ENCODE results near the gene COL5A3. TPM values are rescaled to one million over a fixed set of nuclear protein-coding genes. Genes with fewer than 3 reads are reported as not detected.

Gene COL5A3
- total and polyA plus RNA-seq, 2 of the 13 experiments (the other 11 are each of a cell fraction or from before 2014, with no cell fraction given), result 0.02 TPM; not detected in 1

DNA sequence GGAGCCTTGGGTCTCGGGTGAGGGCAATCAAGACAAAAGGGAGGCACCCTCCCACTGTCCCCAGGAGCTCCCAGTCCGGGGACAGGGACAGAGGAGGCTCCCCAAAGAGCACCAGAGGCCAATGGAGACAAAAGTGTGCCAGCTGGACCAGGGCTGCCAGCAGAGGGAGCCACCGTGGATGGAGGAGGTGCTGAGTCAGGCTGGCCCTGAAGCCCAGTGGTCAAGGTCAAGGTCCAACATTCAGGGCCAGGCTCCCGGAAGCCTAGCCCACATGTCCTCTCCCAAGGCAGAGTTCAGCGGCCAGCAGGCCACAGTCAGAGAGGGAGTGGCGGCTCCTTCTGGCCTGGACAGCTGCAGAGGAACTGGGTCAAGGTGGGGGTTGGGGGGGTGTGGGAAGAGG lies 8.4 kb downstream of the COL5A3 start (continued):
- TF ChIP-seq HOXA5 (CRISPR knock-in tag; IDR thresholded peaks at IDR 0.05), result 0 out of 2 replicates have a peak, but pooled peaks have one; percentile 55
- TF ChIP-seq, protein P1, sequence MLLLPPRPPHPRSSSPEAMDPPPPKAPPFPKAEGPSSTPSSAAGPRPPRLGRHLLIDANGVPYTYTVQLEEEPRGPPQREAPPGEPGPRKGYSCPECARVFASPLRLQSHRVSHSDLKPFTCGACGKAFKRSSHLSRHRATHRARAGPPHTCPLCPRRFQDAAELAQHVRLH (CRISPR knock-in tag; IDR thresholded peaks at IDR 0.05; ENCODE audit: borderline replicate concordance, low read depth), result peak; percentile 63; the same call in 1 of the 2 replicates
- TF ChIP-seq, protein P2, sequence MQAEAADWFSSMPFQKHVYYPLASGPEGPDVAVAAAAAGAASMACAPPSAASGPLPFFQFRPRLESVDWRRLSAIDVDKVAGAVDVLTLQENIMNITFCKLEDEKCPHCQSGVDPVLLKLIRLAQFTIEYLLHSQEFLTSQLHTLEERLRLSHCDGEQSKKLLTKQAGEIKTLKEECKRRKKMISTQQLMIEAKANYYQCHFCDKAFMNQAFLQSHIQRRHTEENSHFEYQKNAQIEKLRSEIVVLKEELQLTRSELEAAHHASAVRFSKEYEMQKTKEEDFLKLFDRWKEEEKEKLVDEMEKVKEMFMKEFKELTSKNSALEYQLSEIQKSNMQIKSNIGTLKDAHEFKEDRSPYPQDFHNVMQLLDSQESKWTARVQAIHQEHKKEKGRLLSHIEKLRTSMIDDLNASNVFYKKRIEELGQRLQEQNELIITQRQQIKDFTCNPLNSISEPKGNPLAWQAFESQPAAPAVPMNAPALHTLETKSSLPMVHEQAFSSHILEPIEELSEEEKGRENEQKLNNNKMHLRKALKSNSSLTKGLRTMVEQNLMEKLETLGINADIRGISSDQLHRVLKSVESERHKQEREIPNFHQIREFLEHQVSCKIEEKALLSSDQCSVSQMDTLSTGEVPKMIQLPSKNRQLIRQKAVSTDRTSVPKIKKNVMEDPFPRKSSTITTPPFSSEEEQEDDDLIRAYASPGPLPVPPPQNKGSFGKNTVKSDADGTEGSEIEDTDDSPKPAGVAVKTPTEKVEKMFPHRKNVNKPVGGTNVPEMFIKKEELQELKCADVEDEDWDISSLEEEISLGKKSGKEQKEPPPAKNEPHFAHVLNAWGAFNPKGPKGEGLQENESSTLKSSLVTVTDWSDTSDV (CRISPR knock-in tag; IDR thresholded peaks at IDR 0.05), result no peak
- TF ChIP-seq, protein P3, sequence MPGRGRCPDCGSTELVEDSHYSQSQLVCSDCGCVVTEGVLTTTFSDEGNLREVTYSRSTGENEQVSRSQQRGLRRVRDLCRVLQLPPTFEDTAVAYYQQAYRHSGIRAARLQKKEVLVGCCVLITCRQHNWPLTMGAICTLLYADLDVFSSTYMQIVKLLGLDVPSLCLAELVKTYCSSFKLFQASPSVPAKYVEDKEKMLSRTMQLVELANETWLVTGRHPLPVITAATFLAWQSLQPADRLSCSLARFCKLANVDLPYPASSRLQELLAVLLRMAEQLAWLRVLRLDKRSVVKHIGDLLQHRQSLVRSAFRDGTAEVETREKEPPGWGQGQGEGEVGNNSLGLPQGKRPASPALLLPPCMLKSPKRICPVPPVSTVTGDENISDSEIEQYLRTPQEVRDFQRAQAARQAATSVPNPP (CRISPR knock-in tag; IDR thresholded peaks at IDR 0.05), result no peak
- TF ChIP-seq SETDB1 (CRISPR knock-in tag; IDR thresholded peaks at IDR 0.05; ENCODE audit: borderline replicate concordance), result 0 out of 2 replicates have a peak, but pooled peaks have one; percentile 44
- TF ChIP-seq KDM2A (CRISPR knock-in tag; IDR thresholded peaks at IDR 0.05; ENCODE audit: borderline replicate concordance, low read depth), result peak; percentile 84
- no peak for TF ChIP-seq CHD2 (IDR thresholded peaks at IDR 0.05; ENCODE audit: low read depth, low read length)
- TF ChIP-seq, protein P4, sequence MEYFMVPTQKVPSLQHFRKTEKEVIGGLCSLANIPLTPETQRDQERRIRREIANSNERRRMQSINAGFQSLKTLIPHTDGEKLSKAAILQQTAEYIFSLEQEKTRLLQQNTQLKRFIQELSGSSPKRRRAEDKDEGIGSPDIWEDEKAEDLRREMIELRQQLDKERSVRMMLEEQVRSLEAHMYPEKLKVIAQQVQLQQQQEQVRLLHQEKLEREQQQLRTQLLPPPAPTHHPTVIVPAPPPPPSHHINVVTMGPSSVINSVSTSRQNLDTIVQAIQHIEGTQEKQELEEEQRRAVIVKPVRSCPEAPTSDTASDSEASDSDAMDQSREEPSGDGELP (IDR thresholded peaks at IDR 0.05; ENCODE audit: borderline replicate concordance, low read depth), result peak; percentile 81; the same call in 1 of the 2 replicates
- TF ChIP-seq HOXA3 (CRISPR knock-in tag; IDR thresholded peaks at IDR 0.05), result peak; percentile 83
- TF ChIP-seq BCL6 (CRISPR knock-in tag; IDR thresholded peaks at IDR 0.05), result peak; percentile 83
- TF ChIP-seq ELF3 (CRISPR knock-in tag; IDR thresholded peaks at IDR 0.05), result peak; percentile 90
- TF ChIP-seq NFYC (CRISPR knock-in tag; IDR thresholded peaks at IDR 0.05), result no peak
- TF ChIP-seq, protein P5, sequence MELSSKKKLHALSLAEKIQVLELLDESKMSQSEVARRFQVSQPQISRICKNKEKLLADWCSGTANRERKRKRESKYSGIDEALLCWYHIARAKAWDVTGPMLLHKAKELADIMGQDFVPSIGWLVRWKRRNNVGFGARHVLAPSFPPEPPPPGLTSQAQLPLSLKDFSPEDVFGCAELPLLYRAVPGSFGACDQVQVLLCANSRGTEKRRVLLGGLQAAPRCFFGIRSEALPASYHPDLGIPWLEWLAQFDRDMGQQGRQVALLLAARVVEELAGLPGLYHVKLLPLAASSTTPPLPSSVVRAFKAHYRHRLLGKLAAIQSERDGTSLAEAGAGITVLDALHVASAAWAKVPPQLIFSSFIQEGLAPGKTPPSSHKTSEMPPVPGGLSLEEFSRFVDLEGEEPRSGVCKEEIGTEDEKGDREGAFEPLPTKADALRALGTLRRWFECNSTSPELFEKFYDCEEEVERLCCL (CRISPR knock-in tag; IDR thresholded peaks at IDR 0.05; ENCODE audit: borderline replicate concordance), result no peak
- TF ChIP-seq FOXM1 (CRISPR knock-in tag; IDR thresholded peaks at IDR 0.05), result no peak
- TF ChIP-seq, protein P6, sequence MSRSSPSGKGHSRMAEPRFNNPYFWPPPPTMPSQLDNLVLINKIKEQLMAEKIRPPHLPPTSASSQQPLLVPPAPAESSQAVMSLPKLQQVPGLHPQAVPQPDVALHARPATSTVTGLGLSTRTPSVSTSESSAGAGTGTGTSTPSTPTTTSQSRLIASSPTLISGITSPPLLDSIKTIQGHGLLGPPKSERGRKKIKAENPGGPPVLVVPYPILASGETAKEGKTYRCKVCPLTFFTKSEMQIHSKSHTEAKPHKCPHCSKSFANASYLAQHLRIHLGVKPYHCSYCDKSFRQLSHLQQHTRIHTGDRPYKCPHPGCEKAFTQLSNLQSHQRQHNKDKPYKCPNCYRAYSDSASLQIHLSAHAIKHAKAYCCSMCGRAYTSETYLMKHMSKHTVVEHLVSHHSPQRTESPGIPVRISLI (CRISPR knock-in tag; IDR thresholded peaks at IDR 0.05; ENCODE audit: borderline replicate concordance), result peak; percentile 65; the same call in 1 of the 2 replicates
- TF ChIP-seq WIZ (CRISPR knock-in tag; IDR thresholded peaks at IDR 0.05), result 0 out of 2 replicates have a peak, but pooled peaks have one; percentile 29
- TF ChIP-seq, protein P7, sequence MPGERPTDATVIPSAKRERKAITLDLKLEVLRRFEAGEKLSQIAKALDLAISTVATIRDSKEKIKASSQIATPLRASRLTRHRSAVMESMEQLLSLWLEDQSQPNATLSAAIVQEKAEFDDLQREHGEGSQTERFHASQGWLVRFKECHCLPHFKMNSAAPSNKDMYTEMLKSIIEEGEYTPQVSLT (CRISPR knock-in tag; IDR thresholded peaks at IDR 0.05; ENCODE audit: borderline replicate concordance, low read depth), result no peak
- TF ChIP-seq CBFB (CRISPR knock-in tag; IDR thresholded peaks at IDR 0.05), result peak; percentile 66; the same call in 1 of the 2 replicates
- peak; percentile 45; the same call in 1 of the 2 replicates for TF ChIP-seq RCOR2 (CRISPR knock-in tag; IDR thresholded peaks at IDR 0.05)
- peak; percentile 83; the same call in 1 of the 2 replicates for TF ChIP-seq ERF (CRISPR knock-in tag; IDR thresholded peaks at IDR 0.05)
- TF ChIP-seq SKI (IDR thresholded peaks at IDR 0.05; ENCODE audit: partially characterized antibody), result peak; percentile 97
